Measurements from ENCODE around the gene TTLL13. TPM values are rescaled to one million over a fixed set of nuclear protein-coding genes. Genes with fewer than 3 reads are reported as not detected.
"Not testable (repeated sequence)": the region's sequence is repeated elsewhere in the genome, so short reads cannot be mapped to it uniquely, and the experiment has no call there.

The TTLL13 gene
- total RNA-seq, 4 donors from 2014 or later: not detected

- H3K27ac ChIP-seq: no peak overlapping the region
- peaks cover 0 to 43% (median 0%) of the 10 kb centered on the region in 3 donors for H3K36me3 ChIP-seq
- no peaks in the 10 kb centered on the region for H3K27me3 ChIP-seq
- H3K9me3 ChIP-seq: no peaks in the 10 kb centered on the region
- H3K4me3 ChIP-seq: no peak overlapping the region
- no peak for DNase-seq
- peaks cover 0 to 18% (median 10%) of the 10 kb centered on the region in 4 donors for H3K4me1 ChIP-seq
- TF ChIP-seq POLR2A (IDR thresholded peaks at IDR 0.05): no peak
- TF ChIP-seq CTCF (IDR thresholded peaks at IDR 0.05): no peak
Measured at GRCh38 chr15:90271459-90272166, 22.3 kb downstream of the TTLL13 start.

- H3K4me1 ChIP-seq, H3K4me3 ChIP-seq, DNase-seq, H3K9me3 ChIP-seq, H3K27ac ChIP-seq, H3K27me3 ChIP-seq: not testable (repeated sequence)
- peaks cover 0 to 12% (median 0%) of the 10 kb centered on the region in 3 donors for H3K36me3 ChIP-seq
Measured at GRCh38 chr15:90278467-90278866, 29.1 kb downstream of the TTLL13 start.

GRCh38 chr15:90280743-90281142, 31.4 kb downstream of the TTLL13 start:
- not testable (repeated sequence) for H3K36me3 ChIP-seq, H3K4me3 ChIP-seq, H3K27me3 ChIP-seq, H3K4me1 ChIP-seq, H3K9me3 ChIP-seq, H3K27ac ChIP-seq
- DNase-seq: peak in 1 of 3 donors; percentile 32

GRCh38 chr15:90281637-90282036, 32.3 kb downstream of the TTLL13 start:
- not testable (repeated sequence) for H3K27me3 ChIP-seq, H3K4me3 ChIP-seq, H3K9me3 ChIP-seq, H3K36me3 ChIP-seq, H3K27ac ChIP-seq, H3K4me1 ChIP-seq
- peak in 1 of 3 donors; percentile 32 for DNase-seq

- H3K4me1 ChIP-seq: no peaks in the 10 kb centered on the region
- no peak overlapping the region for H3K27ac ChIP-seq
- TF ChIP-seq CTCF (IDR thresholded peaks at IDR 0.05) (peak; percentile 25 to 49 (median 42)), POLR2A (IDR thresholded peaks at IDR 0.05) (no peak)
- H3K27me3 ChIP-seq: no peaks in the 10 kb centered on the region
- H3K36me3 ChIP-seq: no peaks in the 10 kb centered on the region
- H3K4me3 ChIP-seq: no peak overlapping the region
- DNase-seq: peak in 1 of 3 donors; percentile 32
- H3K9me3 ChIP-seq: no peaks in the 10 kb centered on the region
Measured at GRCh38 chr15:90286678-90287077, 37.3 kb downstream of the TTLL13 start.

- no peak for DNase-seq
- H3K27me3 ChIP-seq: no peaks in the 10 kb centered on the region
Measured at GRCh38 chr15:90287101-90287500, 37.7 kb downstream of the TTLL13 start.

GRCh38 chr15:90287946-90288345, 38.6 kb downstream of the TTLL13 start:
- TF ChIP-seq CTCF (IDR thresholded peaks at IDR 0.05) (no peak), POLR2A (IDR thresholded peaks at IDR 0.05) (no peak)
- DNase-seq: no peak
- Histone ChIP-seq H3K27me3 (no peaks in the 10 kb centered on the region), H3K4me1 (no peaks in the 10 kb centered on the region), H3K27ac (no peak overlapping the region), H3K36me3 (no peaks in the 10 kb centered on the region), H3K4me3 (no peak overlapping the region), H3K9me3 (no peaks in the 10 kb centered on the region)

More at GRCh38 chr15:90287101-90287500, 37.7 kb downstream of the TTLL13 start:
- no peak for TF ChIP-seq CTCF (IDR thresholded peaks at IDR 0.05)
- TF ChIP-seq POLR2A (IDR thresholded peaks at IDR 0.05): no peak
- H3K4me3 ChIP-seq: no peak overlapping the region
- no peaks in the 10 kb centered on the region for H3K36me3 ChIP-seq
- H3K9me3 ChIP-seq: no peaks in the 10 kb centered on the region
- no peak overlapping the region for H3K27ac ChIP-seq
- no peaks in the 10 kb centered on the region for H3K4me1 ChIP-seq
